Brain microvascular endothelial cell (primary cell): ENCODE results near the gene DHRS3.
A peak's percentile ranks its signal among the peaks of the same experiment; 100 is the strongest.
"Not testable (repeated sequence)": the region's sequence is repeated elsewhere in the genome, so short reads cannot be mapped to it uniquely, and the experiment has no call there.

Source experiments
- DNase-seq: peaks from one replicate; pipeline ENCODE4 v3.0.0-alpha.2; 2020
- H3K27ac ChIP-seq: fragments of 250-450 bp; sonication (Bioruptor Pico); 2 replicates; pipeline ENCODE4 v1.5.1; 2020; ENCODE audit warnings: mild to moderate bottlenecking, moderate library complexity
- H3K27me3 ChIP-seq: fragments of 250-450 bp; sonication (Bioruptor Pico); replicated peaks from 2 replicates; pipeline ENCODE4 v1.5.1; 2020; ENCODE audit warnings: mild to moderate bottlenecking
- H3K36me3 ChIP-seq: fragments of 250-450 bp; sonication (Bioruptor Pico); replicated peaks from 2 replicates; pipeline ENCODE4 v1.5.1; 2020; ENCODE audit warnings: mild to moderate bottlenecking
- H3K4me3 ChIP-seq: 2 replicates; pipeline ENCODE4 v1.5.1; 2011; ENCODE audit warnings: low read depth, mild to moderate bottlenecking, control low read depth, low read length, moderate library complexity
- in situ Hi-C: cut with HindIII; loops from 2 replicates; pipeline ENCODE4 v1.10.0; 2017; ENCODE audit warnings: low sequenced_read_pairs, low pct_ligation_motif_present
- TF ChIP-seq, protein P1 (sequence below): IDR thresholded peaks from 2 replicates; pipeline ENCODE4 v1.5.1; 2011; ENCODE audit warnings: low read depth, mild to moderate bottlenecking, moderate library complexity, low read length, control low read depth, inconsistent platforms; ENCODE audit errors: missing control alignments

DHRS3 gene

GRCh38 chr1:12524266-12524665, 93.7 kb downstream of the DHRS3 start:
- Histone ChIP-seq H3K36me3 (no peaks in the 10 kb centered on the region), H3K27ac (no peak overlapping the region), H3K27me3 (no peaks in the 10 kb centered on the region), H3K4me3 (no peak overlapping the region)
- DNase-seq = no peak
- TF ChIP-seq, protein P1, sequence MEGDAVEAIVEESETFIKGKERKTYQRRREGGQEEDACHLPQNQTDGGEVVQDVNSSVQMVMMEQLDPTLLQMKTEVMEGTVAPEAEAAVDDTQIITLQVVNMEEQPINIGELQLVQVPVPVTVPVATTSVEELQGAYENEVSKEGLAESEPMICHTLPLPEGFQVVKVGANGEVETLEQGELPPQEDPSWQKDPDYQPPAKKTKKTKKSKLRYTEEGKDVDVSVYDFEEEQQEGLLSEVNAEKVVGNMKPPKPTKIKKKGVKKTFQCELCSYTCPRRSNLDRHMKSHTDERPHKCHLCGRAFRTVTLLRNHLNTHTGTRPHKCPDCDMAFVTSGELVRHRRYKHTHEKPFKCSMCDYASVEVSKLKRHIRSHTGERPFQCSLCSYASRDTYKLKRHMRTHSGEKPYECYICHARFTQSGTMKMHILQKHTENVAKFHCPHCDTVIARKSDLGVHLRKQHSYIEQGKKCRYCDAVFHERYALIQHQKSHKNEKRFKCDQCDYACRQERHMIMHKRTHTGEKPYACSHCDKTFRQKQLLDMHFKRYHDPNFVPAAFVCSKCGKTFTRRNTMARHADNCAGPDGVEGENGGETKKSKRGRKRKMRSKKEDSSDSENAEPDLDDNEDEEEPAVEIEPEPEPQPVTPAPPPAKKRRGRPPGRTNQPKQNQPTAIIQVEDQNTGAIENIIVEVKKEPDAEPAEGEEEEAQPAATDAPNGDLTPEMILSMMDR = no peak
- in situ Hi-C loops = no loop called here

DNA sequence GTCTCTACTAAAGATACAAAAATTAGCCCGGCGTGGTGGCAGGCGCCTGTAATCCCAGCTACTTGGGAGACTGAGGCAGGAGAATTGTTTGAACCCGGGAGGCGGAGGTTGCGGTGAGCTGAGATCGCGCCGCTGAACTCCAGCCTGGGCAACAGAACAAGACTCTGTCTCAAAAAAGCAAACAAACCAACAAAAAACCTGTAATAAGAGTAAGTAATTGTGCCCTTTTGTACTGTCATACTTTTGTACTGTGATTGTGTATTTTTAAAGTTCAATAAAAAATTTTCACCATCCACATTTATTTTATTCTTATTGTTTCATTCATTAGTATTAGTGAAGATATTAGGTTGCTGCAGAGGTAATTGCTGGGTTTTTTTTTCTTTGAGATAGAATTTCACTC, 95.2 kb downstream of the DHRS3 start:
- in situ Hi-C loops, H3K27me3 ChIP-seq, H3K27ac ChIP-seq, DNase-seq, H3K36me3 ChIP-seq, H3K4me3 ChIP-seq: not testable (repeated sequence)

DNA sequence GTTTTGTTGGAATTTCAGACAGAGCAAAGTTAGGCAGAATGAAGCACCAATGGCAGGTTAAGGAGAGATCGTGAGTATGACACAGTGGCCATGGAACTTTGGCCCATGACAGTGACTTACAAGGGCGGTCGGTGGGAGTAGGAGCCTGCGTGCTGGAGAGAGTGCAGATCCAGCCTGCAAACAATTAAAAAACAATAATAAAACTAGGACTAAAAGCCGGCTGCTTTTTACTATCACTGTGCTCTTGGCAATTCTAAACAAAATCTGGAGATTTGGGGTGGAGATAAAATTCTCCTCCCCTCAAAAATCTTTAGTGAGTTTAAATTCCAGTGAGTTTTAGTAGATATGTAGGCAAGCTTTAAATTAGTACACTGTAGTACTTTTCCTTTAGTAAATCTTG, 96.9 kb downstream of the DHRS3 start:
- Histone ChIP-seq H3K36me3 (no peaks in the 10 kb centered on the region), H3K27ac (no peak overlapping the region), H3K4me3 (no peak overlapping the region), H3K27me3 (no peaks in the 10 kb centered on the region)
- TF ChIP-seq, protein P1 = no peak
- in situ Hi-C loops = no loop called here
- DNase-seq = no peak

- TF ChIP-seq, protein P1 = no peak
- Histone ChIP-seq H3K36me3 (no peaks in the 10 kb centered on the region), H3K27ac (no peak overlapping the region), H3K4me3 (no peak overlapping the region), H3K27me3 (no peaks in the 10 kb centered on the region)
- DNase-seq = no peak
- in situ Hi-C loops = no loop called here
These were observed 98.2 kb downstream of the DHRS3 start for GRCh38 chr1:12519693-12520364.

- Histone ChIP-seq H3K27me3 (no peaks in the 10 kb centered on the region), H3K27ac (no peak overlapping the region), H3K4me3 (no peak overlapping the region), H3K36me3 (no peaks in the 10 kb centered on the region)
- peak; percentile 81 for DNase-seq
- in situ Hi-C loops = no loop called here
- TF ChIP-seq, protein P1 = no peak
These were observed 98.9 kb downstream of the DHRS3 start for GRCh38 chr1:12518931-12519692.
